Activated CD4-positive, alpha-beta T cell treated with anti-CD3 and anti-CD28 coated beads for 24 hours (primary cell): Measurements from ENCODE around the gene CCDC78.

ENCODE experiments used
- DNase-seq, 2 donors: peaks; one replicate each; pipeline ENCODE4 v3.0.0-alpha.2; 2020; ENCODE audit warnings: low read depth in 2 of 2

The CCDC78 gene

DNA sequence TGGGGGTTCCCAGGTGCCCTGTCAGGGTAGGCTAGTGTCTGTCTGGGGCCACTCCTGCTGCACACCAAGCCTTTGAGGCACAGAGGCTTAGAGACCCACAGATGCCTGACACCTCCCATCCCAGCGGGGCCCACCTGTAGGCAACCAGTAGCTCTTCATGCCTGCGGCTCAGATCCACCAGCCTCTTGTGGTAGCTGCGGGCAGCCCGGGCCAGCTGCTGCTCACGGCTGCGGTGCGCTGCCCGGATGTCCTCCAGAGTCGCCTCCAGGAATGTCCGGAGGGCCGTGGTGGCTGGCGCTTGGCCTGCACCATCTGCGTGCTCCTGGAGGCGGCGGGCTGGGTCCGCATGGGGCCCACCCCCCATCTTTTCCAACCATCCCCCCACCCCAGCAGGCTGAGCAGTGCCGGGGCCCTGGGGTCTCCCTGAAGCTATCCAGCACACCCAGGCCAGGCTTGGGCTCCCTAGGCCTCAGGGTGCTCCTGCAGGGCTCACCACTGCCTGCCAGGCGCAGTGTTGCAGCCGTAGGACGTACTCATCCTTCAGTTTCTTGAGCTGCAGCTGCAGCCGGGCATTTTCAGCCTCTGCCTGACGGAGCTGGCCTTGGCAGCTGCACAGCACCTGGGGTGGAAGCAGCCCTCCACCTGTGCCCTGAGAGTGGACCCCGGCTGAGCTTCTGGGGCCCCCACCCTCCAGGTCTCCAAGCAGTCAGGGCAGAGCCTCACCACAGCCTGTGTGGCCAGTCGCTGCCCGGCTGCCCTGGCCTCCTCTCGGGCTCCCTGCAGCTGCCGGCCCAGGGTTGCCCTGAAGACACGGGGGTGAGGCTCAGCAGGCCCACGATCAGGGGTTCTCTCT is 1.8 kb downstream of the CCDC78 start:
- no peak for DNase-seq

DNA sequence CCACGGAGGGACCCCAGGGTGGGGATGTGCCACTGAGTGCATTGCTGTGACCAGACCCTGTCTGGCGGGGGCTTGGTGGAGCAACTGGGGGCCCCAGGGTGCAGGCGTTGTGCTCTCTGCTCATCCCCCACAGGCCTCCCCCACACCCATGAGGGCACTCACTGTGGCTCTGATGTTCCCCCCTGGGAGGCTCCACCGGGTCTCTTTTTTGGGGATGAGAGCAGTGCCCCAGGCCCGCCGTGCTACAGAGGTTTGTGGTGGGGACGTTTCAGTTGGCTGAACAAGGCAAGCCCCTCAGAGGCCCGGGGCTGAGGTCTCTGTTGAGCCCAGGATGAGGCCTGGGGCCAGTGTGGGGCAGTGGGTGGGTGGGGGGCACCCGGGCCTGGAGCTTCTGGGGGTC is 2.5 kb downstream of the CCDC78 start:
- no peak for DNase-seq

DNA sequence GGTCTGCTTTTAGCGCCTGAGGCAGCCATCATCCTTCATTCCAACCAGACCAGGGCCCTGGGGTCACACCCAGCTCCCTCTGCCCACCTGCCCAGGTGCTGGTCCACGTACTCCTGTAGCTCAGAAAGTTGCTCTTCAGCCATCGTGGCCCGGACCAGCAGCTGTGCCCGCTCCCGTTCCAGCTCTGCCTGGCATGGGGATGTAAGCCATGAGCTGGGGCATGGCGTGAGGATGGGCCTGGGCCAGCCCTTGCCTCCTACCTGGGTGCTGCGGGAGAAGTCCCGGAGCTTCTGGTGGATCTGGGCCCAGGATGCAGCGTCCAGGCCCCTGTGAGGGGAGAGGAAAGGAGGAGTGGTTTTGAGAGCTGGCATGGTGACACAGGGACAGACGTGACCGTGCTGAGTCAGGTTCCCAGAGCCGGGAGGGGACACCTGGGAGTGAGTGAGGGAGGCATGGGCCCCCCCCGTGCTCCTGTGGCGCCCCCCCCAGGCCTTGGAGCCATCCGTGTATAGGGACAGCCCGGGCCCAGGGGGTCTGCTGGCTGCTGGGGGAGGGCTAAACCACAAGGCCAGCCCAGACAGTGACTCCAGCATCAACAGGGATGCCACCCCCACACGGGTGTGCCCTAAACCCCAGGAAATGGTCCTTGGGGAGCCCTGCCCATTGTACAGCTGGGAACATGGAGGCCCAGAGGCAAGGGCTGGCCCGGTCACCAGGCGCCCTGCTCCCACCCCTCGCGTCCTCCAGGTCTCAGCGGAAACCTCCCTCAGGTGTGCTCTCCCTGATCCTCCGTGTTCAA is 3.2 kb downstream of the CCDC78 start:
- DNase-seq, result no peak

DNA sequence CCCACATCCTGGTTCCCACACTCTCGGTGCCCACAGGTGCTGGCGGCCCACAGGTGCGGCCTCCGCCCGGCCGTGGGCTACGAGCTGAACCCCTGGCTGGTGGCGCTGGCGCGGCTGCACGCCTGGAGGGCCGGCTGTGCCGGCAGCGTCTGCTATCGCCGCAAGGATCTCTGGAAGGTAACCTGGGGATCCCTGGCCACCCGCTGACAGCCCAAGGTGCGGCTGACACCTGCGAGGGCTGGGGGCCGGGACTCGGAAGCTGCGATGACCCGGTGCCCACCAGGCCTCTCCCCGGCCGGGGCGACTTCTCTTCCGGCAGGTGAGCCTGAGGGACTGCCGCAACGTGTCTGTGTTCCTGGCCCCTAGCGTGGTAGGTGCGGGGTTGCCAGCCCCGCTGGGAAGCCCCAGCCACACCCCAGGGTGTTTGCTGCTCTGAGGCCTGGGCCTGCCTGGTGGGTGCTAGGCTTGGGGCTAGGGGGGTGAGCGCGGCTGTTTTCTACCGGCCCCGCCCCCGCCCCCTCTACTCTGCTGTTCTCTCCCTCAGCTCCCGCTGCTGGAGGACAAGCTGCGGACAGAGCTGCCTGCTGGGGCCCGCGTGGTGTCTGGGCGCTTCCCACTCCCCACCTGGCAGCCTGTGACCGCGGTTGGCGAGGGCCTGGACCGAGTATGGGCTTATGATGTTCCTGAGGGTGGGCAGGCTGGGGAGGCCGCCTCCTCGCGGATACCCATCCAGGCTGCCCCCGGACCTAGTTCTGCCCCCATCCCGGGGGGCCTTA is 4.3 kb downstream of the CCDC78 start:
- DNase-seq, result no peak

DNA sequence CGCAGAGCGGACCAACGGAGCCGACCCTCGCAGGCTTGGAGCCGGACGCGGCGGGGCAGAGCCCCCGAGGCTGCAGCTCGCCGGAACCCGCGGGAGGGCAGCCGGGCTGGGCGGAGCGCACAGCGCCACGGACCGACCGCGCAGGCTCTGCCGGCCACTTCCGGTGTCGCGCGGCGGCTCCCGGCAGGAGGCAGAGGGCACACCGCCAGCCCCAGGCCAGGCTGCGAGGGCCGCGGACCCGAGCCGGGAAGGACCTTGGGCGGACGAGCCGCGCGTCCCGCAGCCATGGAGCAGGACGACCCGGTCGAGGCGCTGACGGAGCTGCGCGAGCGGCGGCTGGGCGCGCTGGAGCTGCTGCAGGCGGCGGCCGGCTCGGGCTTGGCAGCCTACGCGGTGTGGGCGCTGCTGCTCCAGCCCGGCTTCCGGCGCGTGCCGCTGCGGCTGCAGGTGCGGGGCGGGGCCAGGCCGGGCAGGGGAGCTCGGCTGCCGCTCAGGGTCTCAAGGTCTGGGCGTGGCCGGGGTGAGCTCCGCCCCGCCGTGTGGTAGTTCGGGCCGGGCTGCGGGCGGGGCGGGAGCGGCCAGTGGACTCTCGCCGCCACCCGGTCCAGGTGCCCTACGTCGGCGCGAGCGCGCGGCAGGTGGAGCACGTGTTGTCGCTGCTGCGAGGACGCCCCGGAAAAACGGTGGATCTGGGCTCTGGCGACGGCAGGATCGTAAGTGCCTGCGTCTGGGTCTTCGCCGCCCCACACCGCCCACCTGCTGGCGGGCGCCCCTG is 5.1 kb downstream of the CCDC78 start, which contains the start of gene ANTKMT:
Gene ANTKMT (plus strand): TSS at position 157 of the 775 bp plus-strand sequence. CDS start 129 bp downstream, at position 286.
- DNase-seq, result peak in 1 of 2 donors; percentile 70

DNA sequence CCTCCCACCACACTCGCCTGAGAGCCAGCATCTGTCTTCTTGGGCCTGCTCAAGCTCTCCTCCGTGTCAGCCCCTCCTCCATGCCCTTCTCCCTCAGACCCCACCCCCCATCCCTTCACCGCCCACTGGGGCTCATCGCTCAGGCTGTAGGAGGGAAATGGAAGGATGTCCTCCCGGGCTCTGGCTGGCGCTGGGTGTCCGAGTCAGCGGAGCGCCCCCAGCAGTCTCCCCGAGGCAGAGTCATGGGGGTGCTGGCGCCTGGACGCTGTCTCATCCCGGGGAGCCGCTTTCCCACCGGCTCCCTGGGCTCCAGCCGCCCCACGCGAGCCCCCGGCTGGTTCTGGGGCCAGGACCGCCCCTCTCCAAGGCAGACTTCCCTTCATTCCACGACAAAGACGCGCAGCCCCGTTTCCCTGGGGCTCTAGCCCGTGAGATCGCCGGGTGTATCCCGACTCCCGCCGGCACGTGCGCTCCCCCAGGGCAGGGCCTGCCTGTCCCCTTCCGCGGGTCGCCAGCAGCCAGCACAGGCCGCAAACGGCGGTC is 5.7 kb downstream of the CCDC78 start:
- peak in 1 of 2 donors; percentile 53 for DNase-seq

DNA sequence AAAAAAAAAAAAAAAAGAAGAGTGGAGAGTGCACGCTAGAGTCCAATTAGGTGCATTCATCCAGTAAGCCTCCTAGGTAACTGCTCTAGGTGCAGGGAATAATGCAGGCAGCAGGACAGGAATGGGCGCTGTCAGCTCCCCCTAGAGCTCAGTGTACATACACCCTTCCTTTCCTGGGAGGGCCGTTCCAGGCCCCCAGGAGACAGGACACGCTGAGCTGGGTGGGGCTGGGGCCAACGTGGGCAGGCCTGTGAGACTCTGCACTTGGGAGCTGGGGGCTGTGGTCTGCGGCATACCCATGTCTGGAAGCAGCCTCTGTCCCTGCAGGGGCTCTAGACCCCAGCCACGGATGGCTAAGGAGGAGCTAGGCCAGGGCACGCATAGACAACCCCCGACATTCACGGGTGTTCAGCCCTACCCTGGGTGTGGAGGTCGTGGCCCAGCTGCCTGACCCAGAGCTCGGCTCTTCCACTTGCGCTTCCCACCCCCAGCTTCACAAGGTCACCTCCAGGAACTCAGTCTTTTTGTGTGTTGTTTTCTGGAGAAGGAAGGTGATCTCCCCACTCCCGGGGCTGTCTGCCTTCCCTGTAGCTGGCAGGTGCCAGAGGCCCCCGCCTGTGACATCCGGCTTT is 6.3 kb downstream of the CCDC78 start:
- no peak for DNase-seq

- no peak for DNase-seq
Observed at GRCh38 chr16:718922-719321, 7.3 kb downstream of the CCDC78 start.

- DNase-seq, result no peak
Observed at GRCh38 chr16:718389-718788, 7.9 kb downstream of the CCDC78 start.

GRCh38 chr16:717450-718245 is 8.6 kb downstream of the CCDC78 start:
- no peak for DNase-seq

DNA sequence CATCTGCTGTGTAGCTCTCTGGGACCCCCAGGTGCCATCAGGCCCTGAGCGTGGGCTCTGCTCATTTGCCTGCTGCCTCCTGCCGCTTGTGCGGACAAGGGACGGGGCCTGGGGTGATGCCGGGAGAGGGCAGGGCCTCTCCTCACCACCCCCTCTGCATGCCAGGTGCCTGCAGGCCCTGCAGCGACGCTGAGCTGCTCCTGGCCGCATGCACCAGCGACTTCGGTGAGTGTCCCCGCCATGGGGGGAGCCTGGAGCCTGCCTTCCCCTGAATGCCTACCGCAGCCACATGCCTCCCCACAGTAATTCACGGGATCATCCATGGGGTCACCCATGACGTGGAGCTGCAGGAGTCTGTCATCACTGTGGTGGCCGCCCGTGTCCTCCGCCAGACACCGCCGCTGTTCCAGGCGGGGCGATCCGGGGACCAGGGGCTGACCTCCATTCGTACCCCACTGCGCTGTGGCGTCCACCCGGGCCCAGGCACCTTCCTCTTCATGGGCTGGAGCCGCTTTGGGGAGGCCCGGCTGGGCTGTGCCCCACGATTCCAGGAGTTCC is 9.4 kb downstream of the CCDC78 start:
- DNase-seq, result no peak

GRCh38 chr16:716200-716568 is 10.1 kb downstream of the CCDC78 start:
- no peak for DNase-seq

DNA sequence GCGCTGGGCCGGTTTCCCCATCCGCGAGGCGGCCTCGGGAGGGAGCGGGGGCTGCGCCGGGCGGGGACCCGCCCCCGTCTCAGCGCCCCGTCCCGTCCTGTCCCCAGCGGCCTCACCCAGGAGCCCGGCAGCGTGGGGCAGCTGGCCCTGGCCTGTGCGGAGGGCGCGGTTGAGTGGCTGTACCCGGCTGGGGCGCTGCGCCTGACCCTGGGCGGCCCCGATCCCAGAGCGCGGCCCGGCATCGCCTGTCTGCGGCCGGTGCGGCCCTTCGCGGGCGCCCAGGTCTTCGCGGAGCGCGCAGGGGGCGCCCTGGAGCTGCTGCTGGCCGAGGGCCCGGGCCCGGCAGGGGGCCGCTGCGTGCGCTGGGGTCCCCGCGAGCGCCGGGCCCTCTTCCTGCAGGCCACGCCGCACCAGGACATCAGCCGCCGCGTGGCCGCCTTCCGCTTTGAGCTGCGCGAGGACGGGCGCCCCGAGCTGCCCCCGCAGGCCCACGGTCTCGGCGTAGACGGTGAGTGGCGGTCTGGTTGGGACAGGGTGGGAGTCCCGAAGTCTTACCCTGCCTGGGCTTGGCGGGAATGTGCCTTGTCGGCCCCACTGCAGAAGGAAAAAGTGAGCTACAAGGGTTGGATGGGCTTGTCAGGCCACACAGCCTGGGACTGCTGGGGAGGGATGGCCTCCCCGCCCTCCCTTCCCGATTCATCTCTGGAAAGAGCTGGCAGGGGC is 10.6 kb downstream of the CCDC78 start:
- DNase-seq, result no peak

GRCh38 chr16:714558-715476 is 11.4 kb downstream of the CCDC78 start, which contains the start of gene METRN:
Gene METRN (plus strand): TSS chr16:715118. CDS start chr16:715290, 172 bp downstream.
- peak; percentile 86 to 92 for DNase-seq

DNA sequence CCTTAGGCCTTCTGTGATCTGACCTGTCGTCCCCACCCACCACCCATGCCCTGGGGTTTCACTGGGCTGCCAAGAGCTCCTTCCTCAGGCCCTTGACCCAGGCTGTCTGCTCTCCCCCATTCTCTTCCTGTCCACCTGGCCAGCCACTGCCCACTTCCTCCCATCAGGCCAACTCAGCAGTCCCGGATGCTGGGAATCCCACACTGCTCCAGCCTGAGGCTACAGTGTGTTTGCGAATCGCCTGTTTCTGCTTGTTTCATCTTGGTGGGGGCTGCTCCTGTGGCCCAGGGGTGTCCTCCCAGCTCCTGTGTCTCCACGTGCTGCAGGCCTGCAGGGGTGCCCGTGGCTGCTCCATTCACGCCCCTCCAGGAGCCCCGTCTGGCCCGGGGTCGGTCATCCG is 12.2 kb downstream of the CCDC78 start:
- DNase-seq, result no peak

GRCh38 chr16:712740-713250 is 13.4 kb downstream of the CCDC78 start:
- peak in 1 of 2 donors; percentile 49 for DNase-seq
